GM08714 (cell line): ENCODE measurements around the gene VSNL1.

Experiments used
- H3K4me3 ChIP-seq: fragments of 200-500 bp; sonication (Bioruptor generic); 2 replicates; pipeline ENCODE4 v1.5.1; 2014; ENCODE audit warnings: mild to moderate bottlenecking, low read length, inconsistent platforms
- ZNF274 ChIP-seq: IDR thresholded peaks from 2 replicates; pipeline ENCODE4 v1.6.1; 2012; ENCODE audit warnings: mild to moderate bottlenecking, low read depth, low read length

VSNL1 gene

DNA sequence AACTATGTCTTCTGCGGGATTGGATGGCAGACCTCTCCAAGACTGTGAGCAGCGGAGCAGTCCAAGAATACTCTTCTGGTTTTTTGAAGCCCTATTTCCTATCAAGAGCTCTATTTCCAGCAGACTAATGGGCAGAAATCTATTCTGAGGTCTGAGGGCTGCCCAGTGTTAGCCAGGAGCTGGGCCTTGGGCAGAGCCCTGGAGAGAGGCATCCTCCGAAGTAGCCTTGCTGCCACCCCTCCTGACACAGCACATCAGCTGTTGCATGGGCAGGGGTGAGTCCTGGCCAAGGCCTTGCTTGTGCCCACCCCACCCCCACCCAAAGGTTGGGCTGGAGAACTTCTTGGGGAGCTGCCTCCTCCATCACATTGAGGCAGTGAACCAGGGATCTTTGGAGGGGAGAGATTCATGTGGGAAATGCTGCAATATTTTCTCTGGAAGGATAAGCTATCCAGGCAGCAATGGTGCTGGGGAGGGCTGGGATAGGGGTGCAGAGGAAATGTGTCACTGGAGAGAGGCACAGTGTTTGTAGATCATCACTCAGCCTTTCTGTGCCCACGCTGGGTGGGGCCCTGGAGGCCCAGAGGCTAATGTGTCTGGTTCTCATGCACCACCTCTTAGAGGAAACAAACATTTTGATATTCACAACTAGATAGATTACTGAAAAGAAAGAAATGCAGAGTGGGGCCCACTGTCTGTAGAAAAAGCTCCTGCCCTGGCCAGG lies 104.7 kb downstream of the VSNL1 start:
- H3K4me3 ChIP-seq, result no peak overlapping the region

GRCh38 chr2:17646081-17646554 lies 105.6 kb downstream of the VSNL1 start:
- H3K4me3 ChIP-seq, result no peak overlapping the region
- no peak for TF ChIP-seq ZNF274

More for the DNA sequence above, 104.7 kb downstream of the VSNL1 start:
- TF ChIP-seq ZNF274, result no peak

- H3K4me3 ChIP-seq, result no peak overlapping the region
- TF ChIP-seq ZNF274, result no peak
Measured at GRCh38 chr2:17646838-17647701, 106.6 kb downstream of the VSNL1 start.

- no peak overlapping the region for H3K4me3 ChIP-seq
- TF ChIP-seq ZNF274, result no peak
Measured at GRCh38 chr2:17648581-17648980, 108.1 kb downstream of the VSNL1 start.

DNA sequence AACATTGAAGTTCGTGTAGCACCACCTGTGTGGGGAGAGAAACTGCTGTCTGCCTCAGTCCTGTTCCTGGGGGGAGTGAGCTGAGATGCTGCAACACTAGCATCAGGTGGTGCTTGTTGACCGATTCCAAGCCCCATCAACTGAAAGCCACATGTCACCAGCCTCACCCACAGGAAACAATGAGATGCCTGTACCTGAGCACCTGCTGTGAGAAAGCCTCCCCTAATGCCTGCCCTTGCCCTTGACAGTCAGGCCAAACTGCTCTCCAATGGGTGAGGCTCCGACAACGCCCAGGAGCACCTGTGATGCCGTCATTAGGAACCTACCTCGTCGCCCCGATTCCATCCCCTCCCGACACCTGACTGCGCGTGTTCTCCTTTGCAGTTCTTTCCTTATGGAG lies 108.5 kb downstream of the VSNL1 start:
- no peak for TF ChIP-seq ZNF274
- no peak overlapping the region for H3K4me3 ChIP-seq

GRCh38 chr2:17652681-17653394 lies 112.3 kb downstream of the VSNL1 start:
- TF ChIP-seq ZNF274, result no peak
- no peak overlapping the region for H3K4me3 ChIP-seq

GRCh38 chr2:17657759-17658158 lies 117.3 kb downstream of the VSNL1 start:
- H3K4me3 ChIP-seq, result no peak overlapping the region
- no peak for TF ChIP-seq ZNF274

DNA sequence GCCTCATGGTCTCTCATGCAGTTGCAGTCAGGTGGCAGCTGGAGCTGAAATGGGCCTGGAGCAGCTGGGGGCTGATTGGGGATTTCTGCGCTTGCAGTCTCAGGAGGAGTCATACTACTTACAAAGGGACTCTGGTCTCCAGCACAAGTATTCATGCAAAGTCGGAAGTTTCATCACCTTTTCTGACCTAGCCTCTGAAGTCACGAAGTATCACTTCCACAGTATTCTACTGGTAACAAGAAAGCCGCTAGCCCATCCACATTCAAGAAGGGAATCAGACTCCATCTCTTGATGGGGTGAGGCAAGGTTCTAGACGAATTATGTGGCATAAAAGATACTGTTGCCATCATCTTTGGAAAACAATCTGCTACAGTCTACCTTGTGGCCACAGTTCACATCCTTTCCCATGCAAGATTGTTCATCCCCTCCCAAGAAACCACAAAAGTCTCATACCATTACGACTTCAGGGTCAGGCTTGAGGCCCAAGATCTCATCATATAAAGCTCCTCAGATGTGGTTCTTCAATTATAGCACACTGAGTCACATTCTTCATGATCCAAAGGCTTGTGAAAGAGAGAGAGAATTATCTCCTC lies 117.9 kb downstream of the VSNL1 start:
- no peak overlapping the region for H3K4me3 ChIP-seq
- TF ChIP-seq ZNF274, result no peak

- no peak for TF ChIP-seq ZNF274
- no peak overlapping the region for H3K4me3 ChIP-seq
Measured at GRCh38 chr2:17660219-17660618, 119.7 kb downstream of the VSNL1 start.

DNA sequence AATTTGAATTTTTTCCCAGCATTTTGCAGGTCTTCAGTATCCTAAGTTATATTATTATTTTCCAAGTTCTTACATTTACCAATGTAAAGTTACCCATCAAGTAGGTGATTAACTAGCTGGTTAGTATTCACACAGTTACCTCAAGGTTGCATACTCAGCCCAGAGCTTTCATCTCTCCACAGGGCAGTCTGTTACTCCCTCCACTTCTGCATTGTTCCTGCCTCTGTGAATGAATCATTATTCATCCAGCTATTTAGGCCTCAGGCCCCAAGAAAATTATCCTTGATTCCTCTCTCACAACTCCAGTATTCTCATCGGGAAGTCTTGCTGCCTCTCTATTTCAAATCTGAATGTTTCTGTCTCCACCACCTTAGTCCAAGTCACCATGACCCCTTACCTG lies 121.0 kb downstream of the VSNL1 start:
- no peak for TF ChIP-seq ZNF274

GRCh38 chr2:17662723-17663122 lies 122.2 kb downstream of the VSNL1 start:
- H3K4me3 ChIP-seq, result no peak overlapping the region
- no peak for TF ChIP-seq ZNF274

More for the DNA sequence above, 121.0 kb downstream of the VSNL1 start:
- no peak overlapping the region for H3K4me3 ChIP-seq

- TF ChIP-seq ZNF274, result no peak
- H3K4me3 ChIP-seq, result no peak overlapping the region
Measured at GRCh38 chr2:17664534-17664933, 124.0 kb downstream of the VSNL1 start.

- no peak for TF ChIP-seq ZNF274
- no peak overlapping the region for H3K4me3 ChIP-seq
Measured at GRCh38 chr2:17667898-17668297, 127.4 kb downstream of the VSNL1 start.
